Upper lobe of left lung (tissue), 6 donors: ENCODE measurements around the gene FBXO41. TPM values are rescaled to one million over a fixed set of nuclear protein-coding genes. Genes with fewer than 3 reads are reported as not detected.

Experiments
- ATAC-seq, 2 donors: fragments of 200-7000 bp; cut with Tn5 transposase; one replicate each; pipeline ENCODE4 v1.9.1; 2022; ENCODE audit warnings: mild to moderate bottlenecking in 2 of 2, moderate library complexity in 2 of 2; ENCODE audit not compliant: low FRiP score in 2 of 2
- DNase-seq, 2 donors: peaks; one replicate each; pipeline ENCODE4 v3.0.0-alpha.2; 2019 to 2020
- H3K27ac ChIP-seq, 4 donors: fragments of 200-600 bp; sonication (generic); one replicate each; pipeline ENCODE4 v1.5.1; 2016 to 2019
- H3K27me3 ChIP-seq, 4 donors: fragments of 200-600 bp; sonication (generic); one replicate each; pipeline ENCODE4 v1.5.1; 2017 to 2019
- H3K36me3 ChIP-seq, 4 donors: fragments of 200-600 bp; sonication (generic); one replicate each; pipeline ENCODE4 v1.5.1; 2016 to 2019
- H3K4me1 ChIP-seq, 4 donors: fragments of 200-600 bp; sonication (generic); one replicate each; pipeline ENCODE4 v1.5.1; 2018 to 2019
- H3K4me3 ChIP-seq, 4 donors: fragments of 200-600 bp; sonication (generic); one replicate each; pipeline ENCODE4 v1.5.1; 2017 to 2019; ENCODE audit warnings: mild to moderate bottlenecking in 2 of 4, moderate library complexity in 1 of 4
- H3K9me3 ChIP-seq, 4 donors: fragments of 200-600 bp; sonication (generic); one replicate each; pipeline ENCODE4 v1.5.1; 2018 to 2019
- EP300 ChIP-seq, 4 donors: sonication (generic); formaldehyde crosslinking; IDR thresholded peaks; one replicate each; pipeline ENCODE4 v1.5.1; 2017; ENCODE audit warnings: antibody characterized with exemption in 4 of 4, control low read depth in 2 of 4
- POLR2A ChIP-seq, 4 donors: fragments of 450-650 bp; IDR thresholded peaks; one replicate each; pipeline ENCODE4 v1.5.1; 2016 to 2017; ENCODE audit warnings: antibody characterized with exemption in 4 of 4, mild to moderate bottlenecking in 2 of 4
- POLR2AphosphoS5 ChIP-seq, 2 donors: sonication (generic); formaldehyde crosslinking; IDR thresholded peaks; one replicate each; pipeline ENCODE4 v1.5.1; 2017; ENCODE audit warnings: antibody characterized with exemption in 2 of 2
- WGBS, 2 donors: methylation state at CpG; one replicate each; pipeline ENCODE4 v1.1.5; 2017 to 2018; 5-methylcytosine and 5-hydroxymethylcytosine counted together
- total RNA-seq, 6 donors: library from RNA; depleted of rRNA in 4 of 6; stranded (reverse); fragments of >200 nt in 4 of 6; gene quantifications; one replicate each; pipeline versions ENCODE4 v1.1.0 to v1.2.1, GENCODE V29; 2016 to 2021
- TF ChIP-seq, protein P1 (sequence below), 6 experiments: fragments of 450-650 bp in 4 of 6; fragments of 200-600 bp in 2 of 6; sonication (generic) in 2 of 6; IDR thresholded peaks; one replicate each; pipeline ENCODE4 v1.5.1; 2016 to 2019; ENCODE audit warnings: antibody characterized with exemption in 6 of 6
- donor health status: DM: no; HTN: no; CAD: no; lungs with moderate emphysema.
- donor health status: DM: no; HTN: yes; CAD: no; lungs with severe emphysema.

The FBXO41 gene
- total RNA-seq, 6 donors from 2014 or later = 1.5 to 9.4 (median 3.9) TPM

DNA sequence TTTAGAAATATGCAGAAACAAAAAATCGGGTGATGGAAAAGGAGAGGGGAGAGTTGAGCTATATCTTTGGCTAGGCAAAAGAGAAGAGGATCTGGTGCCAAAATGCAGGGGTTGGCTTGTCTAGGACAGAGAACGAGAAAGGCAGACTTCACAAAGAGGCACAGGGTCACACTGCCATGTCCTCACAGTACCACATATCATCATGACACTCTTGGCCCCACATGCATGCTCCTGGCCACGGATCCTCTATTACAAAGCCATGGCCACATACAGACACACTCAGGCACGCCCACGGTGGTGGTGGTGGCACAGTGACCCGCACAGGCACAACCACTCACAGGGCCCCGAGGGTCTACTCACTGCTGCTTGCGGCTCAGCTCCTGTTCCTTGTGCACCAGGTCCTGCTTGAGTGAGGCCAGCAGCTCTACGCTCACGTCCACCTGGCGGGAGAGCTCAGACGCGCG lies 15.9 kb downstream of the FBXO41 start:
- peaks cover 0 to 18% (median 1%) of the 10 kb centered on the region in 4 donors for H3K27me3 ChIP-seq
- no peak for TF ChIP-seq POLR2AphosphoS5 (IDR thresholded peaks at IDR 0.05)
- TF ChIP-seq POLR2A (IDR thresholded peaks at IDR 0.05) = no peak
- TF ChIP-seq EP300 (IDR thresholded peaks at IDR 0.05) = no peak
- TF ChIP-seq, protein P1, sequence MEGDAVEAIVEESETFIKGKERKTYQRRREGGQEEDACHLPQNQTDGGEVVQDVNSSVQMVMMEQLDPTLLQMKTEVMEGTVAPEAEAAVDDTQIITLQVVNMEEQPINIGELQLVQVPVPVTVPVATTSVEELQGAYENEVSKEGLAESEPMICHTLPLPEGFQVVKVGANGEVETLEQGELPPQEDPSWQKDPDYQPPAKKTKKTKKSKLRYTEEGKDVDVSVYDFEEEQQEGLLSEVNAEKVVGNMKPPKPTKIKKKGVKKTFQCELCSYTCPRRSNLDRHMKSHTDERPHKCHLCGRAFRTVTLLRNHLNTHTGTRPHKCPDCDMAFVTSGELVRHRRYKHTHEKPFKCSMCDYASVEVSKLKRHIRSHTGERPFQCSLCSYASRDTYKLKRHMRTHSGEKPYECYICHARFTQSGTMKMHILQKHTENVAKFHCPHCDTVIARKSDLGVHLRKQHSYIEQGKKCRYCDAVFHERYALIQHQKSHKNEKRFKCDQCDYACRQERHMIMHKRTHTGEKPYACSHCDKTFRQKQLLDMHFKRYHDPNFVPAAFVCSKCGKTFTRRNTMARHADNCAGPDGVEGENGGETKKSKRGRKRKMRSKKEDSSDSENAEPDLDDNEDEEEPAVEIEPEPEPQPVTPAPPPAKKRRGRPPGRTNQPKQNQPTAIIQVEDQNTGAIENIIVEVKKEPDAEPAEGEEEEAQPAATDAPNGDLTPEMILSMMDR (IDR thresholded peaks at IDR 0.05) = no peak
- no peak overlapping the region for H3K27ac ChIP-seq
- H3K36me3 ChIP-seq = no peaks in the 10 kb centered on the region
- H3K4me1 ChIP-seq = peaks cover 5 to 13% (median 6%) of the 10 kb centered on the region in 4 donors
- H3K4me3 ChIP-seq = peak overlapping the region in 1 of 4 donors; percentile 28
- no peak for DNase-seq
- ATAC-seq = no peak
- 54 to 62% methylated on average over 6 to 14 of the region's 14 CpGs for WGBS, 2 donors
- H3K9me3 ChIP-seq = no peaks in the 10 kb centered on the region

DNA sequence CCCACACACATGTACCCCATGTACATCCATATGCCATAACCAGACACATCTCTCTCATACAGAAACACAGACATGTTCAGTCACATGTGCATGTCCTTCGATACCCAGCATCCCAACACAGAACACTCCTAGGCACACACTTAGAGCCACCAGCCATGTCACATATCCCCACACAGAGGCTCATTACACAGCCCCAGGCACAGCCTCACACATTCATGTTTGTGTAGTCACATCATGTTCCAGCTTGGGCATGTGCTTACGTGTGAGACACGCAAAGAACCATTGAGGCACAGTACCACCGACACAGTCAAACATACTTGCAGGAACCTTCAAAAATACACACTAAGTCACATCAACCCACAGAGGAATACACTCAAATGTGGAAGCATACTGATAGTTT lies 17.3 kb downstream of the FBXO41 start:
- H3K4me3 ChIP-seq = no peak overlapping the region
- peaks cover 5 to 13% (median 6%) of the 10 kb centered on the region in 4 donors for H3K4me1 ChIP-seq
- H3K27me3 ChIP-seq = peaks cover 0 to 18% (median 1%) of the 10 kb centered on the region in 4 donors
- H3K27ac ChIP-seq = no peak overlapping the region
- WGBS, 2 donors = 95 to 99% methylated on average over 4 of the region's 4 CpGs
- TF ChIP-seq POLR2AphosphoS5 (IDR thresholded peaks at IDR 0.05) (no peak), EP300 (IDR thresholded peaks at IDR 0.05) (no peak), POLR2A (IDR thresholded peaks at IDR 0.05) (no peak)
- TF ChIP-seq, protein P1 (IDR thresholded peaks at IDR 0.05) = no peak
- DNase-seq = no peak
- no peak for ATAC-seq
- no peaks in the 10 kb centered on the region for H3K36me3 ChIP-seq
- H3K9me3 ChIP-seq = no peaks in the 10 kb centered on the region

DNA sequence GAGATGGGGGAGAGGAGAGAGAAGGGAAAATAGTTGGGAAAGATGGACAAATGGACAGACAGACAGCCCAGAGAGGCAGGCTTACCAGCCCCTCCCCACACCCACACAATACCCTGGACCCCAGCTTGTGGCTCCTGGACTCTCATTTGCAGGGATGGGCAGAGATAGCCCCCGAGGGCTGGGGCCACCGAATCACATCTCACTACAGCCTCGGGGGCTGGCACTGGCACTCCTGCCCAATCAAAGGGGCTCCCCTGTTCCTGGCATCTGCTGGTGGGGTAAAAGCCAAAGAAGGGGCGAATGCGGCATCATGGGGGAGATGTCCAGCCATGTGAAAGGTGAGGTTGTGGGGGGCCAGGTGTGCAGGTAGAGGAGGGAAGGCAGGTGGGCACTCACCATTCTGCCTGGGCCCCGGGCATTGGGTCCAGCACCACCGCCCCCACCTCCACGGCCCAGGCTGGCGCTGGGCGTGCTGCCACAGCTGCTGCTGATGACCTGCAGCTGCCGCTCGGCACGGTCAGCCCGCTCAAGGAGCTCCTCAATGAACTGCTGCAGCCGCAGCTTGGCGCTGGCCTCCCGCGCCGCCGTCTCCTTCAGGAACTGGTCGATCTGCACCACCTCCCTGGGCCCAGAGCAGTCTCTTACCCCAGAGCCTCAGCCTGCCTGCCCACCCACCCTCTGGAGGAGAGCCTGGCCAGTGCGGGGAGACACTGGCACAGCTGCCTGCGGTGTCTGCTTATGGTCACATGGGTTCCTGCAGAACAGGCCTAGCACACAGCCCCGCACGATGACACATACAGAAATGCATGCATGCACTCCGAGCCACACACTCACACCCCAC lies 18.0 kb downstream of the FBXO41 start:
- DNase-seq (peak in 1 of 2 donors; percentile 81), ATAC-seq (no peak)
- Histone ChIP-seq H3K36me3 (no peaks in the 10 kb centered on the region), H3K4me3 (no peak overlapping the region), H3K9me3 (no peaks in the 10 kb centered on the region), H3K27ac (no peak overlapping the region), H3K4me1 (peaks cover 5 to 13% (median 6%) of the 10 kb centered on the region in 4 donors), H3K27me3 (peaks cover 0 to 18% (median 1%) of the 10 kb centered on the region in 4 donors)
- TF ChIP-seq EP300 (IDR thresholded peaks at IDR 0.05) = no peak
- TF ChIP-seq, protein P1 (IDR thresholded peaks at IDR 0.05) = no peak
- no peak for TF ChIP-seq POLR2AphosphoS5 (IDR thresholded peaks at IDR 0.05)
- TF ChIP-seq POLR2A (IDR thresholded peaks at IDR 0.05) = no peak
- WGBS, 2 donors = 87 to 88% methylated on average over 12 to 16 of the region's 26 CpGs

DNA sequence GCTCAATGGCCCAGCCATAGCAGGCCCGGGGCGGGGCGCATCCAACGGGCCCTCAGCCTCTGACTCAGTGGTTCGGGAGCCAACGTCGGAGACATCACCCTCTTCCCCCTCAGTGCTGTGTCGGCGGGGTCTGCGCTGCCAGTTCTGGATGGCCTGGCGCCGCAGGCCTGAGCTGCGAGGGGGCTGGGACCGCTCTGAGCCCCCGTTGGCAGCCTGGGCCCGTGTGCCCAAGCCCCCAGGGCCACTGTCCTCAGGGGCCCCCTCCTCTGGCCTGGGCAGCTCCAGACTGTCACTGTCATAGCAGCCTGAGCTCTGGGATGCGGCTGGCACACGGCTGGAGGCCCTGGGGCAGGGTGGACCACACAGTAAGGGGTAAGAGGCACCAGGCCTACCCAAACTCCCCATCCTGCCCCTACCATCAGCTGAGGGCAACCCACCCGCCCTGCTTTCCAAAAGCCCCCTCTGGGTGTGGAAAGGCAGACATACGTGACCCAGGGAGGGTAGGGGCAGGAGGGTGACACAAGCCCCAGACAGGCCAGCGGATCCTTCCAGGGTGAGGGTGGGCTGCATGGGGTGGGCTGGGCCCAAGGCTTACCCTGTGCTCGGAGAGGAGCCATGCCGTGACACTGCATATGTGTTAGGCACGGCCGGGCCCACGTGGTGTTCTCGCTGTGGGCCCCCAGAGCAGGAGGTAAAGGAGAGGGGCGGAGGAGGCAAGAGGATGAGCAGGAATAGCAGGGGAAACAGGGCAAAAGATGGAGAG lies 18.8 kb downstream of the FBXO41 start:
- ATAC-seq (no peak), DNase-seq (peak in 1 of 2 donors; percentile 55)
- H3K4me1 ChIP-seq = peaks cover 5 to 13% (median 6%) of the 10 kb centered on the region in 4 donors
- no peak overlapping the region for H3K27ac ChIP-seq
- peaks cover 0 to 18% (median 1%) of the 10 kb centered on the region in 4 donors for H3K27me3 ChIP-seq
- H3K36me3 ChIP-seq = no peaks in the 10 kb centered on the region
- 91 to 92% methylated on average over 18 to 24 of the region's 28 CpGs for WGBS, 2 donors
- no peak overlapping the region for H3K4me3 ChIP-seq
- no peaks in the 10 kb centered on the region for H3K9me3 ChIP-seq
- TF ChIP-seq POLR2A (IDR thresholded peaks at IDR 0.05) = no peak

DNA sequence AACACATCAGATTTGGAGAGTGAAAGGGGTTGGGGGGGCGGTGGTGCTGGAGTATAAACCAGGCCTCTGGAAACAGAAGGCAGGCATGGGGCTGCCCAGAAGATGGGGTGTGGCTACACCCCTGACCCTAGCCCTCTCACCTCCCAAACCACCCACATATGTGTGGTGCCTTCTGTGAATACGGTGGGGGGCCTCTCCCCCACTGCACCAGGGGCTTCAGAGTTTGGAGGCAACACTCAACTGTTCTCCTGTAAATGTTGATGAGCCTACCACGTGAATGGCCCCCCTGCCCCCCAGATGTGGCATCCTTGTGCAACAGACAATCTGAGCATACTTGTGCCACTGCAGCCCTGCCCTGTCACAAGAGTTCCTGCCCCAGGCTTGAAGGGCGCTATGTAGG lies 19.5 kb downstream of the FBXO41 start:
- peaks cover 0 to 18% (median 1%) of the 10 kb centered on the region in 4 donors for H3K27me3 ChIP-seq
- H3K36me3 ChIP-seq = no peaks in the 10 kb centered on the region

More for the DNA sequence above, 19.5 kb downstream of the FBXO41 start:
- 59 to 68% methylated on average over 3 to 4 of the region's 4 CpGs for WGBS, 2 donors
- no peaks in the 10 kb centered on the region for H3K9me3 ChIP-seq
- TF ChIP-seq POLR2AphosphoS5 (IDR thresholded peaks at IDR 0.05) (no peak), EP300 (IDR thresholded peaks at IDR 0.05) (no peak), POLR2A (IDR thresholded peaks at IDR 0.05) (no peak)
- TF ChIP-seq, protein P1 (IDR thresholded peaks at IDR 0.05) = no peak
- H3K27ac ChIP-seq = no peak overlapping the region
- DNase-seq = no peak
- no peak overlapping the region for H3K4me3 ChIP-seq
- H3K4me1 ChIP-seq = peaks cover 5 to 13% (median 6%) of the 10 kb centered on the region in 4 donors
- no peak for ATAC-seq
